Adrenal gland (tissue), 12 donors: Measurements from ENCODE around the gene KRT72. TPM values are rescaled to one million over a fixed set of nuclear protein-coding genes. Genes with fewer than 3 reads are reported as not detected.

Experiments
- DNase-seq, 7 donors: peaks; one replicate each; pipeline ENCODE4 v3.0.0-alpha.2; 2019 to 2020
- H3K27ac ChIP-seq, 5 donors: fragments of 200-600 bp; sonication (generic) in 4 of 5; 1 replicate in 3 of 5; 2 replicates in 2 of 5; pipeline versions ENCODE4 v1.5.1 to v1.8.0; 2016 to 2020; ENCODE audit warnings: mild to moderate bottlenecking in 1 of 5
- H3K27me3 ChIP-seq: fragments of 200-600 bp; 2 replicates; pipeline ENCODE4 v1.8.0; 2021
- H3K36me3 ChIP-seq, 2 donors: fragments of 200-600 bp; replicated peaks in 1 of 2; 1 replicate in 1 of 2; 2 replicates in 1 of 2; pipeline versions ENCODE4 v1.5.1 to v1.8.0; 2018 to 2022
- H3K4me1 ChIP-seq, 2 donors: fragments of 200-600 bp; replicated peaks in 1 of 2; 1 replicate in 1 of 2; 2 replicates in 1 of 2; pipeline versions ENCODE4 v1.5.1 to v1.8.0; 2018 to 2021
- H3K4me3 ChIP-seq, 4 donors: fragments of 200-600 bp; sonication (generic) in 3 of 4; one replicate each; pipeline ENCODE4 v1.5.1; 2016 to 2018
- H3K9me3 ChIP-seq, 3 donors: fragments of 200-600 bp; sonication (generic) in 1 of 3; replicated peaks in 1 of 3; 1 replicate in 2 of 3; 2 replicates in 1 of 3; pipeline versions ENCODE4 v1.5.1 to v1.8.0; 2016 to 2021
- CTCF ChIP-seq, 6 experiments: fragments of 450-650 bp in 4 of 6; fragments of 200-600 bp in 2 of 6; sonication (generic) in 1 of 6; IDR thresholded peaks; 1 replicate in 5 of 6; 2 replicates in 1 of 6; pipeline versions ENCODE4 v1.5.1 to v1.8.0; 2016 to 2021; ENCODE audit warnings: antibody characterized with exemption in 6 of 6, mild to moderate bottlenecking in 2 of 6, moderate library complexity in 1 of 6
- POLR2A ChIP-seq, 2 donors: fragments of 450-650 bp; IDR thresholded peaks; one replicate each; pipeline ENCODE4 v1.6.1; 2017; ENCODE audit warnings: antibody characterized with exemption in 2 of 2, mild to moderate bottlenecking in 2 of 2, moderate library complexity in 1 of 2
- WGBS, 4 donors: extraction: QIAGEN DNeasy Blood & Tissue Kit in 2 of 4; methylation state at CpG; one replicate each; pipeline versions ENCODE4 v1.1.5 to v1.1.7; 2013 to 2017; 5-methylcytosine and 5-hydroxymethylcytosine counted together
- intact Hi-C, 2 donors: fragments of 100-400 bp; cut with DNase I; formaldehyde crosslinking; loops; one replicate each; pipeline versions ENCODE4 v1.14.1 to v1.15.0; 2022 to 2023
- polyA plus RNA-seq, 3 donors: library from polyadenylated mRNA; stranded (reverse); fragments of 200-250 nt in 2 of 3; fragments of 350-450 nt in 1 of 3; fragmentation: Illumina TruSeq in 1 of 3; extraction: RNeasy Lipid Tissue Mini Kit (QIAGEN cat#74804) in 1 of 3; gene quantifications; one replicate each; pipeline ENCODE4 v1.2.3, GENCODE V29; 2013 to 2014
- total RNA-seq, 9 donors: library from RNA; depleted of rRNA in 4 of 9; stranded (reverse); fragments of >200 nt in 4 of 9; fragments of 120-200 nt in 1 of 9; fragmentation: NEBNext Ultra II Directional in 1 of 9; extraction: Animal tissue kit (Norgen Biotek cat#: 25700) in 1 of 9; gene quantifications; one replicate each; pipeline versions ENCODE4 v1.1.0 to v1.2.4, GENCODE V29; 2013 to 2023
- donor health status: healthy with polysubstance abuse.
- donor health status: Bipolar disorder and iron deficiency.
- donor health status: DM: yes; HTN: yes; CAD: no.
- donor health status: DM: no; HTN: no; CAD: no.
- donor health status: DM: no; HTN: no; CAD: no.
- donor health status: DM: yes; HTN: yes; CAD: no.

Gene KRT72
- total and polyA plus RNA-seq, 12 donors = 0.14 to 2.7 TPM; not detected in 10

GRCh38 chr12:52585066-52585465 lies 16.2 kb downstream of the KRT72 start:
- H3K27me3 ChIP-seq = no peaks in the 10 kb centered on the region
- no peak for TF ChIP-seq POLR2A (IDR thresholded peaks at IDR 0.05)
- H3K9me3 ChIP-seq = no peaks in the 10 kb centered on the region
- DNase-seq = no peak
- no peaks in the 10 kb centered on the region for H3K4me1 ChIP-seq
- WGBS, 4 donors = 76 to 91% (median 85%) methylated on average over 3 of the region's 3 CpGs
- H3K27ac ChIP-seq = no peak overlapping the region
- no peaks in the 10 kb centered on the region for H3K36me3 ChIP-seq
- H3K4me3 ChIP-seq = no peak overlapping the region
- intact Hi-C loops = loop anchor here (10.0 kb wide), 1 partner anchor 210 kb away; no protein-coding TSS in a partner anchor

GRCh38 chr12:52584156-52584682 lies 17.0 kb downstream of the KRT72 start:
- no peaks in the 10 kb centered on the region for H3K4me1 ChIP-seq
- H3K36me3 ChIP-seq = no peaks in the 10 kb centered on the region
- WGBS, 4 donors = 78 to 88% (median 87%) methylated on average over 9 of the region's 9 CpGs
- H3K9me3 ChIP-seq = no peaks in the 10 kb centered on the region
- intact Hi-C loops = loop anchor here (5.0 to 10.0 kb wide), 4 partner anchors 209 to 398 kb away; no protein-coding TSS in a partner anchor
- DNase-seq = no peak
- TF ChIP-seq CTCF (IDR thresholded peaks at IDR 0.05) (no peak), POLR2A (IDR thresholded peaks at IDR 0.05) (no peak)
- H3K27ac ChIP-seq = no peak overlapping the region
- no peak overlapping the region for H3K4me3 ChIP-seq
- no peaks in the 10 kb centered on the region for H3K27me3 ChIP-seq

- no peaks in the 10 kb centered on the region for H3K27me3 ChIP-seq
- H3K4me3 ChIP-seq = no peak overlapping the region
- no peaks in the 10 kb centered on the region for H3K9me3 ChIP-seq
- H3K4me1 ChIP-seq = no peaks in the 10 kb centered on the region
- DNase-seq = peak; percentile 48 to 83 (median 68)
- H3K27ac ChIP-seq = no peak overlapping the region
- intact Hi-C loops = loop anchor here (5.0 to 10.0 kb wide), 4 partner anchors 208 to 399 kb away; no protein-coding TSS in a partner anchor
- peak; percentile 69 to 77 (median 74) for TF ChIP-seq CTCF (IDR thresholded peaks at IDR 0.05)
- no peak for TF ChIP-seq POLR2A (IDR thresholded peaks at IDR 0.05)
- H3K36me3 ChIP-seq = no peaks in the 10 kb centered on the region
- 15 to 21% (median 17%) methylated on average over 7 of the region's 7 CpGs for WGBS, 4 donors
Measured at GRCh38 chr12:52582971-52583456, 18.2 kb downstream of the KRT72 start.

GRCh38 chr12:52582486-52582885 lies 18.8 kb downstream of the KRT72 start:
- intact Hi-C loops = loop anchor here (5.0 to 10.0 kb wide), 4 partner anchors 208 to 400 kb away; no protein-coding TSS in a partner anchor
- no peak for TF ChIP-seq POLR2A (IDR thresholded peaks at IDR 0.05)
- no peak for TF ChIP-seq CTCF (IDR thresholded peaks at IDR 0.05)
- H3K9me3 ChIP-seq = no peaks in the 10 kb centered on the region
- 49 to 100% (median 76%) methylated on average over 1 to 2 of the region's 2 CpGs for WGBS, 4 donors
- no peaks in the 10 kb centered on the region for H3K27me3 ChIP-seq
- no peak for DNase-seq
- no peak overlapping the region for H3K27ac ChIP-seq
- no peak overlapping the region for H3K4me3 ChIP-seq
- H3K36me3 ChIP-seq = no peaks in the 10 kb centered on the region
- H3K4me1 ChIP-seq = no peaks in the 10 kb centered on the region

- Histone ChIP-seq H3K27me3 (no peaks in the 10 kb centered on the region), H3K36me3 (no peaks in the 10 kb centered on the region), H3K4me3 (no peak overlapping the region), H3K4me1 (no peaks in the 10 kb centered on the region), H3K9me3 (no peaks in the 10 kb centered on the region), H3K27ac (no peak overlapping the region)
- 58 to 68% (median 63%) methylated on average over 6 of the region's 6 CpGs for WGBS, 4 donors
- no peak for DNase-seq
- TF ChIP-seq CTCF (IDR thresholded peaks at IDR 0.05) = no peak
- no peak for TF ChIP-seq POLR2A (IDR thresholded peaks at IDR 0.05)
- intact Hi-C loops = loop anchor here (5.0 to 10.0 kb wide), 4 partner anchors 207 to 401 kb away; no protein-coding TSS in a partner anchor
Measured at GRCh38 chr12:52581481-52581880, 19.8 kb downstream of the KRT72 start.
